Inflammatory macrophage (primary cell): ENCODE measurements around the gene CCNI.
A peak's percentile ranks its signal among the peaks of the same experiment; 100 is the strongest.
"Not testable (repeated sequence)": the region's sequence is repeated elsewhere in the genome, so short reads cannot be mapped to it uniquely, and the experiment has no call there.

ENCODE experiments used
- DNase-seq, 2 donors: peaks; one replicate each; pipeline ENCODE4 v3.0.0-alpha.2; 2020 to 2022

The CCNI gene

GRCh38 chr4:77080806-77081205, 5.0 kb upstream of the CCNI start:
- peak; percentile 13 to 14 for DNase-seq

DNA sequence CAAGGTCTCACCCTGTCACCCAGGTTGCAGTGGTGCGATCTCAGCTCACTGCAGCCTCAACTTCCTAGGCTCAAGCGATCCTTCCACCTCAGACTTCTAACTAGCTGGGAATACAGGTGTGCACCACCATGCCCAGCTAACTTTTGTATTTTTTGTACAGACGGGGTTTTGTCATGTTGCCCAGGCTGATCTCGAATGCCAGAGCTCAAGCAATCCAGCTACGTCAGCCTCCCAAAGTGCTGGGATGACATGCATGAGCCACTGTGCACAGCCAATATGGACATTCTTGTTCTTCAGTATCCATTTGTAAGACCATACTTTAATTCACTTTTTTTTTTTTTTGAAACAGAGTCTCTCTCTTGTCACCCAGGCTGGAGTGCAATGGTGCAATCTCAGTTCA, 3.5 kb upstream of the CCNI start:
- DNase-seq: no peak

- DNase-seq: no peak
Measured at GRCh38 chr4:77078401-77078800, 2.6 kb upstream of the CCNI start.

DNA sequence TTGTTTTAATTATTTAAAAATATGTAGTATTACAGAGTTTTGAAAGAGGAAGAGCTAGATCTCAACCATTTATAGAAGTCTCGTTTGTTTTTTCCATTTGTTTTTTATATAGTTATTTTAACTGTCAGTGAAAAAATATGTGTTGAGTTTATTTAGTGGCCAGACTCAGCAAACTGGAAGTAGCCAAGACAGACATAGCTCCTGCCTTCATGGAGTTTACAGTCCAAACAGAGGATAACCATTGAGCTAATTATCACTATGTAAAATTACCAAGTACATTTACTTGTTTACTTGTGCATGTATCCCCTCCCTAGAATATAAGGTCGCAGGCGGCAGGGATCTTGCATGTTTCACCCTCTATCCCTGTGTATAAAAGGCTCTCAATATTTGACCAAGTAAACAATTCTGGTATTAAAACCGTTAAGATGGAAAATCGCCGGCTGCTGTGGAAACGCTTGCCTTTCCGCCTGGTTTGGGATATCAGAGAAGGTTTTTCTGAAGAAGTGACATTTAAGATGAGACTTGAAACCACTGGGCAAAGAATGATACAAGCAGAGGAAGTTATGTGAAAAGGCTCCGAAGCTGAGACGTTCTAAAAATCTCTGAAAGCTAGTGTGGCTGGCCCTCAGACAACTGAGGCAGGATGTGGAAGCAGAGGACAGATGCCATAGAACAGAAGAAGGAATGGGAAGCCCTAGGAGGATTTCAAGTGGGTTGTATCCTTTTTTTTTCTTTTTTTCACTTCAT, 1.3 kb upstream of the CCNI start:
- no peak for DNase-seq

- peak; percentile 75 to 81 for DNase-seq
Measured at GRCh38 chr4:77074981-77075855, 571 bp downstream of the CCNI start.

DNA sequence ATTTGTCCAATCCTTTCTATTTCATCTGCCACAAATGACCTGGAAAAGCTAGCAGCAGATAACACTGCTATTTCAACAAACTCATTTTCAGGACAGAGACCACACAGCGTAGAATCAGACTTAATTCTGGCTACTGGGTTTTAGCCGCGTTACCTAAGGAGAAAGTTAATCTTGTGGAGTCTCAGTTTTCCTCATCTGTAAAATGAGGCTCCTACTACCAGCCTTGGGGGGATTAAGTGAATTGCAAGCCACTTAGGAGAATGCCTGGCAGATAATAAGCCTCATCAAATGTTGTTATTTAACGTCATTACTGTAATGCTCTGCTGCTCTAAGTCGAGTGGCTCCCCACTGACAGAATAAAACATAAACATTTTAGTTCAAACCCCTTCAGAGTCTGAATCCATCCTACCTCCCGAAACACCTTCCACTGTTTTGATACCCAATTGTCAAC, 1.4 kb downstream of the CCNI start:
- no peak for DNase-seq

DNA sequence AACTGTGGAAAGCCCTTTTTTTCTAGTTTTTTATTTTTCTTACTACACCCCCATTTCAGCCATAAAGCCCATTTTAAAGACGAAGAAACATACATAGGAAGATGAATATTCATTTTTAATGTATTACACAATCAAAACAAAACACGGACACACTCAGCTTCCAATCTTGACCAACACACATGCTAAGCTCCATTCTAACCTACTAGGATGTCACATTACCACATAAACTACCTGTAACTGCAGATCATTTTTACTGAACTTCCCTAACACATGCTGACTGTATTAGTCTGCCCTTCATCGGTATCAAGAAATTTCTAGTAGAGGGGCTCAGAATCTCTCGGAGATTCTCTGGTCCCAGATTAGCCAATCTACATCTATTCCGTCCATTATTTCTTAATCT, 1.8 kb downstream of the CCNI start:
- no peak for DNase-seq

DNA sequence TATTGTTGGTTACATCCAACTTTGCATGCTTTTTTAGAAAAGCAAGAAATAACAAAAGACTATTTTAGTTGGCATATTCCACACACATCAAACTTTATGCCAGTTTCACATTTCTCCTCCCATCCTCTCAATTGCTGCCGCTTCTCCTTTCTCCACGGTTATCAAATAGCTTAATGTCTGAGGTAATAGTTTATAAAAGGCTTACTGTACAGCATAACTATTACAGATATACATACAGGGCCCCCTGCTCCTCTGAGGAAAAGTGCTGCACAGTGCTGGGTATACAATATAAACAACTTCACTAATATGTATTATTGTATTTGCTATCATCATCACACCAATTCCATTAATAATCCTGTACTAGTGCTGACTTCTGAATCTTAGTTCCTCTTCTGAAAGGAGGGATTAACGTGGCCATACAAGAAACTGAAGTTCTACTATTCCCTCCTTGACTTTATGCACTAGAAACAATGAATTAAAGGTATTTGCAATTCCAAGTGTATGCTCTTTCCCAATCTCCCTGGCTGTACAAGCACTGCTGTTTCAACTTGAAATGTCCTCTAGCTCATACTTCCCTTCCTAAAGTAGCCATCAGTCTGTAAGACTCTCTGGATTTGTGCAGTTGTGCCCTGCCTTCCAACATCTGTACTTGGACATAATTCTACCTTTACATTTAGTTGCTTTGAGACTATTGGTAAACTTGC, 2.5 kb downstream of the CCNI start:
- peak; percentile 29 to 37 for DNase-seq

GRCh38 chr4:77072195-77072753, 3.5 kb downstream of the CCNI start:
- no peak for DNase-seq

- DNase-seq: not testable (repeated sequence)
Measured at GRCh38 chr4:77069514-77069913, 6.3 kb downstream of the CCNI start.

DNA sequence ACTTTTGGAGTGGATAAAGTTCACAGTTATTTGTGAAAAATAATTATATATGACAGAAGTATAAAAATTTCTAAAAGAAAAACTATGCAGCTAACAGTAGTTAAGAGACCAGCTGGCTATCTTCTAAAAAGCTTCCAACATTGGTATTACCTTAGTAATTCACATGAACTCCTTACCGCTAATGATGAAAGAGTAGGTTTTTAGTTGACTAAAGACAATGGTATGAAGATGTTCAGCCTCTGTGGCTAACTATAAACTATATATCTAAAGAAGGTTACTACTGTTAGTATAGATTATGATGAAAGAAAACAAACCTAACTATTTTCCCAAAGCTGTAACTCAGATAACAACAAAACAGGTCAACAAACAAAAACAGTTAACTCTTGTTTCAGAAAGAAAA, 10.4 kb downstream of the CCNI start:
- no peak for DNase-seq

DNA sequence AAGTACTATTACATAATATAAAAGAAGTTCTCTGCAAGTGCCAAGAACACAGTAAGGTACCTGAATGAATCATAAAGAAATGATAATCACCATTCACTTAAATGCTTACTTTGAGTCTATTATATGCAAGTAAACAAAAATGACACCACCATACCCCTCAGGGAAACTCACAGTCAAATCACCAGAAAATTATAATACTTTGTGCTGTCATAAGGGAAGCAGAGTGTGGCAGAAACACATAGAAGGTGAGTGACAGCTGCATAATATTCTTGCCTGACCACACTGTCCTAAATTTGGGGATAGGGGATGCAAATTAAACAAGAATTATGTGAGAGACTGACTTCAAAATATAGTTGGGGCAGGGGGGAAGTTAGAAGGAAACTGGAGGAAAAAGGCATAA, 12.9 kb downstream of the CCNI start:
- DNase-seq: no peak

GRCh38 chr4:77052352-77052751, 23.4 kb downstream of the CCNI start:
- DNase-seq: peak; percentile 40 to 42

DNA sequence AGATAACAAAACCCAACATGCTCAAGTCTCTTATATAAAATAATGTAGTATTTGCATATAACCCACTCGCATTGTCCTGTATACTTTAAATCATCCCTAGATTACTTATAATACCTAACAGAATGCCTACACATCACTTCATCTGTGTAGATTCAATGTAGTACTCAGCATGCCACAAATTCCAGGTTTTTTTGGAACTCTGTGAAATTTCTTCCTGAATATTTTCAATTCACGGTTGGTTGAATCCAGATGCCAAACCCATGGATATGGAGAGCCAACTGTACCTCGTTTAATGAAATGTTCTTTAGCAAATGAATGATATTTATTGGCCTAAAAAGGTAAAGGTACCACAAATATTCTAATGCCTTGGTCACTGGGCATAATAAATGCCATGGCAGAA, 24.8 kb downstream of the CCNI start:
- DNase-seq: no peak

DNA sequence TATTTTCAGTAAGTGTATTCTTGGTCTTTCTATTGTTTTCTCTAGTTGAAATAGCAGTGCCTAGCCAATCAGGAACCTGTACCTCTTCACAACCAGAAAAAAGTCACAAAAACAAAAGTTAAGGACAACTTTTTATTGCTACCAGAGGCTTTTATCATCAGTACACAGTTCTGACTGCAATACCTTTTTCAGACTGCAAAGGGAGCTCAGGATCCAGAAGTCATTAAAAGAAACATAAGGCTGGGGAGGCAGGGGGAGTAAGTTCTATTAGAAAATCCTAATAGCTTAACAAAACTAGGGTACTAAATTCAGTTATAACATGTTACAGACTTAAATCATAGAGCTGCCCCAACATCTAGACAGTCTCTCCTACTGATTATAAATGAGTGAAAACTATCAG, 28.8 kb downstream of the CCNI start:
- DNase-seq: peak in 1 of 2 donors; percentile 5

DNA sequence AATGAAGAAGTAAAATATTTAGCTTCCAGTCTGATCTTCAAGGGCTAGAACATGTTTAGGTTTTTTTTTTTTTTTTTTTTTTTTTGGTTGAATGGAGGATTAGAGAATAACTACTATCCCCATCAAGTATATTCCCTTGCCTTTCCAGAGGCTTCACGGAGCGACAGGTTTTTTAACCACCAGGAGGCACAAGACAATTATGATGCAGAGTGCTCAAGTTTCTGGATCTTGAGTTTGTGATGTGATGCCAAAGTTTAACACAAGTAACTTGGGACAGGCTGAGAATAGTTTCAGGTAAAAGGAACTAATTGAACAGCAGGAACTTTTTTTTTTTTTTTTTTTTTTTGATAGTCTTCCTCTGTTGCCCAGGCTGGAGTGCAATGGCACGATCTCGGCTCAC, 30.3 kb downstream of the CCNI start:
- DNase-seq: no peak

- DNase-seq: peak in 1 of 2 donors; percentile 50
Measured at GRCh38 chr4:77044461-77045150, 31.2 kb downstream of the CCNI start.

DNA sequence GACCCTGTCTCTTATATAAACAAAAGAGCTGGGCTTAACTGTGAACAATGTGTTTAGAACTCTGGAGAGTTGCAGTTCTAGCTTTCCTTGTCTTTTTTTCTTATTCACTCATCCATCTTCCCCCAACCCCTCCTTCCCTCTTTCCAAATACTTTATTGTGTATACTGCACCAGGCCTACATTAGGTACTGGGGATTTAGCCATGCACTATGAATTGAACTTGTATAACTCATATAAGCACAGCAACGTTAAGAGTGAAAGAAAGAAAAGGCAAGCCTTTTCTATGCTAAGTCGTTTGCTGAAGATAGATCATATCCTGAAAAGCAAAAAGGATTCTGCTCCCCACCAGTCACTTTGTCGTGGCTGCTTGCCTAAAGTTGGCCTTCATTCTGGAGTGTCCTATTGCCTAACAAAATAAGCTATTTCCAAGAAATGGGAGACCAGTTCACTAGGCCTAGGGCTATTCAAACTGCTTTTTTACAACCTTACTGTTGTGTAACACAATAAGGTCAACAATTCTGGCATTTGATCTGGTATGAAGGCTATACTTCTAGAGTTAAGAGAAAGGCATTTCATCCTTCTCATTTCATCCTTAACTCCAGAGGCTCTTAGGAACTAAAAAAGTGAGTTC, 32.2 kb downstream of the CCNI start:
- no peak for DNase-seq

DNA sequence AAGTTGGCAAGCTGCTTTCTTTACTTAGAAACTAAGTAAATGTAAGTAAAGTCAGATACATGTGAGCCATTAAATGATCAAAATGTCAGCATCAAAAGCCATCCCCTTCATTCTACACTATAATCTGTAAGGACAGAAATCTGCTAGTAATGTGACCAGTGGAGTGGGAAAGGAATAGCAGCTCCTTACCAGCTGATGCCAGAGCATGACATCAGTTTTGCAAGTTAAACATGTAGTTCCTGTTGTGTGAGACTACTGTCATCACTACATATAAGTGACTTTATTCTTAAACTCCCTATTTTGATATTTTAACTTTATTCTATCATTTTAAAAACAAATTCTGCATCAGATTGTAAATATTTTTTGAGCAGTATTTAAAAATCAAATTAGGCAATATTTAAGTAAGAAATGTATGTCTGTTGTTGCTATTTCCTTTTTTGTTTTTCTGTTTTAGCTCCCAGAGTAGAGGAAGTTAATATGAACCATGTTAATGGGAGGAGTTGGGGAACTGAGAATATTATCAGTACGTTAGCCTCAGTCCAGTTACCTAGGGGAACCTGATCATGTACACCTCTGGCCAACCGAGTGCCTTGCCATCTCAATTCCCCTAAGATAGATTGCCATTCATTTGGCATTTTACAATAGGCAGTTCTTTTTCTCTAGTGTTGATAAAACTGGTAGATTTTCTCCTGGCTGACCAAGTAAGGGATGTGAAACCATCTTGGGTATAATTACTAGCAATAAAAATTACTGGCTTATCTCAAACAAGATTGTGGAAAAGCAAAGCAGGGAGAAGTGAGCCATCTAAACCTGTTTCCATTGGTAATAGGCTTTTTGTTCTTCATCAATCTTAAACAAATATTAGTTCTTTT, 34.7 kb downstream of the CCNI start:
- DNase-seq: peak; percentile 67 to 74

DNA sequence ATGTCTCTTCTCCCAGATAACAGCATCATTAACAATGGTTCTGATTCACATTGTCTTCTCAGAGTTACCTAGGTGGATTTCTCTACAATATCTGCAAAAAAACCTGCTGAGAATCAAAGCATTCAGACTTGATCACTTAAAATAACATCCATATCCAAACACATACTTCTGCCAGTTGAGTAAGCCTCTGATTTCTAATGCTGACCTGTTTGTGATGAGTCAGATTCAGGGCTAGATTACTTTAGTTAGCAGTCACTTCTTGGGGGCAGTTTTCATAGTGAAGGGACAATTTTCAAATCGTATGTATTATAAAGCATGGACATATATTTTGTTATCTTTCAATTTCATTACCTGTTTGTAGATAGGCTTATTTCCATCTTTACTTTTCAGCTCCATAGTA, 35.5 kb downstream of the CCNI start:
- no peak for DNase-seq

GRCh38 chr4:77039796-77040195, 36.0 kb downstream of the CCNI start:
- no peak for DNase-seq
